Activated CD8-positive, alpha-beta memory T cell treated with anti-CD3 and anti-CD28 coated beads, Interleukin-2, amount 50 U/mL, for 24 hours (primary cell): ENCODE measurements around the gene FAM184B.
"Not testable (repeated sequence)": the region's sequence is repeated elsewhere in the genome, so short reads cannot be mapped to it uniquely, and the experiment has no call there.

Experiments
- DNase-seq: peaks from one replicate; pipeline ENCODE4 v3.0.0-alpha.2; 2020; ENCODE audit errors: extremely low read depth

Gene FAM184B

DNA sequence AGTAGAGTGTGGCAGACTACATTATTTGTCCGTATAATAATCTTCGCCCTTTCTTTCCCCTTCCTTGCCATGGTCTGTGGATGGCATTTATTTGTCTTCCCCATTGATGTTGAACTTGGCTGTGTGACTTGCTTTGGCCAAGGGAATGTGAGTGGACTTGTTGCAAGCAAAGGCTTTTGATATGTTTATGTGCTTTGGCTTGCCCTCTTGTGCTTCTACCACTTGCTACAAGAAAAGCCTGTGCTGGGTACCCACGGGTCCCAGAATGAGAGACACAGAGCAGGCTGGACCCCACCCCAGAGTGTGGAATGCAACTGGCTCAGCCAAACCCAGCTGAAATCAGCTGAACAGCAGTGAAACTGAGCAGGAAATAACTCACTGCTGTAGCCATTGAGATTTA is 63.0 kb downstream of the FAM184B start:
- no peak for DNase-seq

DNA sequence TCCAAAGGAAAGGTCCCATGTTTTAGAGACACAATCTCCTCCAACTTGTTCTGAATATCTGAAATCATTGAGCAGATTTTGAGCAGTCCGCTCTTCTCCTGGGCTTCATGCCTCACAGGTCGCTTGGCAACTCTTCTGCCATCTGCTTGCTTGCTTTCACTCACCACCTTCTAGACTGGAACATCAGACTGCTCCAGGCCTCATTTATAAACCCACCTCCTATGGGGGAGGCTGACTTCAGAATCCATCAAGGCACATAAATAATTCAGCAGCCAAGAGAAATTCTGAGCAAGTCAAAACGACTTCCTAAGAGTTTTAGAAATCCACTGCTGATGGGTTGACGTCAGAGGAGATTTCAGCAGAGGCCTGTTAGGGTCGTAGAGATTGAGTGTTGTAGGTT is 64.1 kb downstream of the FAM184B start:
- no peak for DNase-seq

DNA sequence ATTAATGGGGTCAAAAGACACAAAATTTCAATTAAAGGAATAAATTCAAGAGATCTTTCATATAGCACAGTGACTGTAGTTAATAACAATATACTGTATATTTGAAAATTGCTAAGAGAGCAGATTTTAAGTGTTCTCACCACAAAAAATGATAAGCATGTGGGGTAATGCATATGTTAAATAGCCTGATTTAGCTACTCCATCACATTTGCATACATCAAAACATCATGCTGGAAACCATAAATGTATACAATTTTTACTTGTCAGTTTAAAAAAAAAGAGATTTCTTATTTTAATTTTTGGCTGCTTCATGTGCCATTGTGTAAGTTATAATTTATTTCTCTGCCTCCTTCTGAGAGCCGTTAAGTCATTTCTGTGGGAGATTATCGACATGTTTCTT is 65.9 kb downstream of the FAM184B start:
- no peak for DNase-seq

DNA sequence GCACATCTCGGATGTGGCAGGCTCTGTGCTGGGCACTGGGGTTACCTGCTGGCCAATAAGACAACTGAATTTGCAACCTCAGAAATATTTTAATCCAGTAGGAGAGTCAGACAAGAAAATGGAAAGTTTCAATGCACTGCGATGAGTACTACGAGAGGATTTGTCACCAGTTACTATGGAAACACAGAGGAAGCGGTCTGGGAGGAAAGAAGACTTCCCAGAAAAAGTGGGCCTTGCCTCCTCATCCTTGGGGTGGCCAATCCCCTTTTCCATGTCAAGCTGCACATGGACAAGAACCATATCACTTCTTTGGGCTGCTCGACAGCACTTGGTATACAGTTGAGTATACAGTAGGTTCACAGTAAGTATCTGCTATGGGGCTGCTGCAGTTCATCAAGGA is 67.6 kb downstream of the FAM184B start:
- no peak for DNase-seq

DNA sequence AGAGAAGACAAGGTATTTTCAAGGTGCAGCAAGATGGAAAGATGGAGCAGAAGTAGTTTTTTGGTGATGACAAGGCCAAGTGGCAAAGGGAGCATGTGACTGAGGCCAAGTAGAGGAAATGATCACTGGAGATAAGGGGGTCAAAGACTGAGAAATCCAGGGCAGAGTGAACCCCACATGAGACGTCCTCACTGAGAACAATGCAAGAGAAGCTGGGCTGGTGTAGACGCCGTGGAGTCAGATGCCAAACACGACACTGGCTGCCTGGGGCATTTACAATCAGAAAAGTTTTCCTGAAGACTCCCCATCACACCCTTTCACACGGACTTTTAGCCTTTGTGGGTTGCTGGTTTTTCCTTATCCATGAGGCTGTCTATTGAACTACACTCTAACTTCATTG is 69.3 kb downstream of the FAM184B start:
- no peak for DNase-seq

DNA sequence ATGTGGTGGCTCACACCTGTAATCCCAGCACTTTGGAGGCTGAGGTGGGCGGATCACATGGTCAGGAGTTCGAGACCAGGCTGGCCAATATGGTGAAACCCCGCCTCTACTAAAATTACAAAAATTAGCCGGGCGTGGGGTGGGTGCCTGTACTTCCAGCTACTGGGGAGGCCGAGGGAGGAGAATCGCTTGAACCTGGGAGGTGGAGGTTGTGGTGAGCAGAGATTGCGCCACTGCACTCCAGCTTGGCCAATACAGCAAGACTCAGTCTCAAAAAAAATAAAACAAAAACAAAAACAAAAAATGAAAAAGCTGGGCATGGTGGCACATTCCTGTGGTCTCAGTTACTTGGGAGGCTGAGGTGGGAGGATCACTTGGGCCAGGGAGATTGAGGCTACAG is 70.2 kb downstream of the FAM184B start:
- not testable (repeated sequence) for DNase-seq

DNA sequence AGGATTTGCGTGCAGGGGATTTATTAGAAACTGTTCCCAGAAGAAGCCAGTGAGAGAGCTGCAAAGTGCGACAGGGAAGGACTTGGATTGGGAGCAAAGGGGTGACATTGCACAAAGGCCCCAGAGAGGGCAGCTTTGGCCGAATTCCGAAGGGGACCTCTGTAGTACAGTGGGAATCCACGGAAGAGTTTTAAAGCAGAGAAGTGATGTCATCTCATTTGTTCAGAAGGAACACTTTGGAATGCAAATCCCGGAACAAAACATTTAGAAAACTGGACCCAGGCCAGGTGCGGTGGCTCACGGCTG is 71.7 kb downstream of the FAM184B start:
- no peak for DNase-seq

DNA sequence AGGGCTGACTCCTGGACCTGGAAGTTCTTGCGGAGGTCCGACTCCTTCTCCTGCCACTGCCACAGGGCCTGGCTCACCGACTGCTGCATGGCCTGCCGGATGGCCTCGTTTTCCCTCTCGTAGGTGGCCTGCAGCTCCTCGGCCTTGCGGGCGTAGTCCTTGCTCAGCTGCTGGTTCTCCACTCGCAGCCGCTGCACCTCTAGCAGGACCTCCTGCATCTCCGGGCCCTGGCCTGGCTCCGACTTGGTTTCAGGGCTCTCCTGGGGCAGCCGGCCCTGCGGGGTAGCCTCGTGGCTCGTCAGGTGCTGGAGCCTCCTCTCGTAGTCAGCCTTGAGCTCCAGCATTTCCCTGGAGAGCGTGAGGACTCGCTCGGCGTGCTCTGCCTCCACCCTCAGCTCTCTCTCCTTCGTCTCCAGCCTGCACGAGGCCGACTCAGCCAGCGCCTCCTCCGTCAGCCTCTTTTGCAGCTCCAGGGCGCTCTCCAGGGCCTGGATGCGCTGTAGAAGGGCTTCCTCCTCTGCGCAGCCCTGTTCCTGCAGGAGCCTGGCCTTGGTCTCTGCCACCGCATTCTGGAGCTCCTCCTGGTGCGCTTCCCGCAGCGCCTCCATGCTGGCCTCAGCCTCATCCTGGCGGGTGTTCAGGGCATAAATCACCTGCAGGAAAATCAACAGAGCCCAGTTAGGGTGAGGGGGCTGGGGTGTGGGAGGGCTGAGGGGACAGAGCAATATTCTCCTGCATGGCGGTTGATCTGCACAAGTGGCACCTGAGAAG is 72.2 kb downstream of the FAM184B start:
- no peak for DNase-seq

DNA sequence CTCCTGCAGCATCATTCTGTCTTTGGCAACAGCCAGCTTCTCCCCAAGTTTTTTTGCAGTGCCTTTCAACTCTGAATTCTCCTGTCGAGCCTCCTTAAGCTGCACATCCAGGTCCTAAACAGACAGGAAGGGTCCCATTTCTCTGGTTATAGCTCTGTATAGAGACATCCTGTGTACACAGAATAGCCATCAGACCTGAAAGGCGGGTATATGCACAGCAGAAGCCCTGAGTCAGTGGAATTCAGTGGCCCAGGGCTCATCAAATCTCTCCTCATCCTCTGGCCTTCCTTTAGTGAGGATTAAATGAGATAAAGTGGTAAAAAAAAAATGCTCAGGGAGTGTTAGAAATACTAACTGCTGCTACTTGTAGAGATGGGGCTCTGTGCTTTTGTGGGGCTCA is 73.8 kb downstream of the FAM184B start:
- DNase-seq: no peak

DNA sequence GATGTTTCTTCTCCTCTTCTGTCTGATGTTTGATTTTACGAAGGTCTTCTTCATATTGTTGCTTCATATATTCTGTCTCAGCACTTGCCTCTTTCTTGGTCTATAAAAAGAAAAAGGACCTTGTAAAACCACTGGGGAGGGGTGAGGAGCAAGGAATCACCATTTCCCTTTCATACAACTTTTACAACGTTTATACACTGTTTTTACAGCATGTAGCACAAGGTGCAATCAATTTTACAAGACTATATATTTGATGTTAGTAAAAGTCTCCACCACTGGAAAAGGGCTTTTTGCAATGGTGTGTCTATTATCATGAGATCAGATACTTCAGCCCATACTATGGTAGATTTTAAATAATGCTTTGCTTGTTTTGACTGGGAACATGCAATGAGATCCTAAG is 76.3 kb downstream of the FAM184B start:
- DNase-seq: no peak

DNA sequence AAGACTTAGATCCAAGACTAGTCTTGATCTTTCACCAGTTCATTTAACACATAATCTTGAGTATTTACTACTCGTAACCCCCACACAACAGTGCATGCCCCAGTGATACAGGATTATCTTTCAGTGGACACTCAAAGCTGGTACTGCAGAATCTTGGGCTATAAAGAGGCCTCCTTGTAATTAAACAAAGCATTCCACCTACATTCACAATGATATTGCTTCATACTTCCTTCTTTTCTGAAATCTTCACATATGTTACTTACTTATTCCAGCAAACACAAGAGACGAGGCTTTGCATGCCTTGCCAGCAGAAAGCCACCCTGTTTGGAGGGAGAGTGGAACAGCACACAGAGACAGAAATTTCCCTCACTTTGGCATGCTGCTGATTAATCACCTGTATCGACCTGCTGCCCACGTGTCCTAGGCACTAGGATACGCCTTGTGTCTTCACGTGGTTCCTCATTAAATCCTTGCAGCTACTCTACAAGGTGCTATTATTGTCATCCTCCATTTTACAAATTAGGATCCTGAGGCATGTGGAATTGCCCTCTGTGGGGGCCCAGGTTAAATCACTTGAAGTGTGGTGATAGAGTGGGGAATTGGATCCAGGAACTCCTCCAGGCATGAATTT is 77.3 kb downstream of the FAM184B start:
- DNase-seq: no peak

DNA sequence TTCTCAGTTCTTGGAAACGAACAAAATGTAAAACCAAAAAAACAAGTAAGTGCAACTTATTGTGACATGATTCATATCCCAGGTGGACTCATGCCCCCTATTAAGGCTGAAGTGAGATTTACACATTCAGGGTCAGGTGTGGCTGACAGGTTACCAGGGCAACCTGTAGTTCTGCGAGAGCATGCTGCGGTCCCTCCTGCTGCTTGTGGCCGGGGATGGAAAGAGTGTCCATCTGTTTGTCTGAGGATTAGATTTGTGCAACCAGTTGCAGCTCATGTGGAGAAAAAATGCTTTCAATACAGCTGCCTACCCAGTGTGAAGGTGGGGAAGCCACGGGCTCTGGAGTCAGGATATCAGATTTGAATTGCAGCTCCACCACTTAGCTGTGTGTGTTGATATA is 78.8 kb downstream of the FAM184B start:
- no peak for DNase-seq

DNA sequence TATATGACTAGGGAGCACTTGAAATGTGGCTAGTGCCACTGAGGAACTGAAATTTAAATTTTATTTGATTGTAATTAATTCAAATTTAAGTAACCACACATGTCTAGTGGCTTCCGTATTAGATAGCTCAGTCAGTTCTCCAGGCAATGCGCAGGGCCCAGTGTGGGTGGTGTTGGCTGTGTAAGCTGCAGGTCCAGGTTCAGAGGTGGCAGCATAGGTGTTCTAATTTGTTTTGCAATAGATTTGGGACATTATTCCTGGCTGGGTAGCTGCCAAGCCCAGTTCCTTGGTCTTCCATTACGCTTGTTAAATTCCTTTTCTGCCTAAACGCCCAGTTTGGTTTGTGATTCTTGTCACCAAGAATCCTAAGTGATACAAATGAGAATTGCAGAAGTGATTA is 79.5 kb downstream of the FAM184B start:
- no peak for DNase-seq

DNA sequence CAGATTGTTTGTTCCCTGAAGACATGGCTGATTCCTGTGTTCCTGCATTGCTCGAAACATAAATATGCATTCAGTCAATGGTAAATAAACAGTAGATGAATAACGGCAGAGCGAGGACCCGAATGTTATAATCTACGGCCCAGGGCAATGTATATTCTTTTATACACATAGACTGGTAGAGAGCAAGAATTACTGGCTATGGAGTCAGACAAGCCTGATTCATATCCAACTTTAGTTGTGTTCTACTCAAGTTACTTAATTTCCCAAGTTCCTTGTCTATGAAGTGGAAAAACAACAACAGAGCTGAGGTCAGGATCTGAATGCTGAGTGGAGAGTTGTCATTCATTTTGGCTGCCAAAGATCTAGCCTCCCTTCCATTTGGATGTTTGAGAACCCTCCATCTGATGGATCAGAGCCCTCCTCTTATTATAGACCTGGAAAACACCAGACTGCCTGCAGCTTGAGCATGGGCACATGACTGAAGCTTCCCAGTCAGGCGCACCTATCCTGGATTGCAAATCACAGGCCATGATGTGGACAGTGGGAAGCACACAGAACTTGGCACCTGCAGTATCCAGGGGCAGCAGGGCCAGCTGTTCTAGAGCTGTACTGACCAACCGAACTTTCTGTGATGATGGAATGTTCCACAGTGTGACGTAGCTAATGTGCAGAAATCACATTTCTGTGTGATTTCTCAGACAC is 80.1 kb downstream of the FAM184B start:
- no peak for DNase-seq

DNA sequence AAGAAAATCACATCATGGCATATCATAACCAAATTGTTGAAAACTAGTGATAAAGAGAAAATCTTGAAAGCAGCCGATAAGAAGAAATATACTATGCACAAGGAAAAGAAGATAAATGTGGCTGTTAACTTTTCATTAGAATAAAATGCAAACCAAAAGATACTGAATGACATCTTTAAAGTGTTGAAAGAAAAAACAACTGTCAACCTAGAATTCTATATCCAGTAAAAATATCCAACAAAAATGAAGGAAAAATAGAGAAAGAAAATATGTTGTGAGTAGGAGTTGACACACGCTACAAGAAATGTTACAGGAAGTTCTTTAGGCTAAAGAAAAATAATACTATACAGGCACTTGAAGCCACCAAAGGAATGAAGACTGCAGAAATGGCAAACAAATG is 82.0 kb downstream of the FAM184B start:
- DNase-seq: no peak

DNA sequence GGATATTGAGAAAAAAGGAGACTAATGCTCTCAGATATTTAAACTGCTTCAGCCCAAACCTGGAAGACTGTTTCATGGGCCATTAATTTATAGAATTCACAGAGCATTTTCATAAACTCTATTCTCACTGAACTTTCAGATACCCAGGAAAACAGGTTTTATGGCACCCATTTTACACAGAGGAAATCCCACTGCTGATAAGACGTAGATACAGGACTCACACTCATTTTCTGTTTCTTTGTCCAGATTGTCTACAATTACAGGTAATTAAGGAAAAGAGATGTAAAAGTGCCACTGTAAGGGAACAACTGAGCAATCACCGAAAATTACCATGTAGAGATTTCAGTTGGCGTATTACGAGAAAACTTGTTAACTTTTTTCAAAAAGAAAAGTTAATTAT is 83.3 kb downstream of the FAM184B start:
- DNase-seq: no peak

DNA sequence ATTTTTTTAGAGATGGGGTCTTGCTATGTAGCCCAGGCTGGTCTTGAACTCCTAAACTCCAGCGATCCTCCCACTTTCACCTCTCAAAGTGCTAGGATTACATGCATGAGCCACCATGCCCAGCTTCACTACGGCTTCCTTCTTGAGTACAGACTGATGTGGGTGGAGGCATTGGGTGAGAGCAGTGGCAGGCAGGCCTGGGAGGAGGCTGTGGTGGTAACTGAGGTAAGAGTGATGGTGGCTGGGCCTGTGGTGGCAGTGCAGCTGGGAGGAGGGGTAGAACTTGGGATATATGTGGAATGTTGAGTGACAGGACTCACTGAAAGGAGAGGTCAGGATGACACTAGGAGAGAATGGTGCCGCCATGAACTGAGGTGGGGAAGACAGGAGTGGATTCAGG is 86.1 kb downstream of the FAM184B start:
- DNase-seq: no peak

DNA sequence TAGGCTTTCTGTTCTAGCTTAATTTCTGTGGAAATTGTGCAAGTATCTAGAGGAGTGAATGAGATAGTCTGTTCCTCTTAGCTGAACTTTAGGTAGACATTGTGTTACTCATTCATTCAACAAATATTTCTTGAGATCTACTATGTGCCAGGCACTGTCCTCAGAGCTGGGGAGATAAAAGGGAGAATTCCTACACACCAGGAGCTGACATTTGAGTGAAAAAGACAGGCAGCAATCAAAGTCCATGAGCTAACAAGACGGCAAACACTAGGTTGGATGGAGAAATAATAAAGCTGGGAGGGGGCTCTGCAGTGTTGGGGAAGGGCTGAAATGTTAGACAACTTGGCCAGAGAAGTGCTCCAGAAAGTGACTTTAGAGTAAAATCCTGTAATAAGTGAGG is 86.9 kb downstream of the FAM184B start:
- DNase-seq: no peak

DNA sequence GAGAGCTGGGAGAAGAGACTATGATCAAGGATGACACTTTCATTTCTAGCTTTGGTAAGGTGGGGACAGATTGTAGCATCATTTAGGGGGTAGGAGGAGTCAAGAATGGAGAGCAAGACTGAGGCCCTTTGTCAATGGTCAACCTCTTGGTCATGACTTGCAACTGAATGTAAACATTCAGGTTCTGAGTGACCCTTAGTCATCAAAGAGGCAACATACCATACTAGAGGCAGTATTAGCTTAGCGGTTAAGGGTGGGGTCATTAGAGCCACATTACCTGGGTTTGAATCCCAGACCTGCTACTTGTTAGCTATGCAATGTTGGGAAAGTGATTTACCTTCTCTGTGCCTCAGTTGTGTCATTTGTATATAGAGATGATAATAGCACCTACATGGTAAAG is 90.5 kb downstream of the FAM184B start:
- no peak for DNase-seq

DNA sequence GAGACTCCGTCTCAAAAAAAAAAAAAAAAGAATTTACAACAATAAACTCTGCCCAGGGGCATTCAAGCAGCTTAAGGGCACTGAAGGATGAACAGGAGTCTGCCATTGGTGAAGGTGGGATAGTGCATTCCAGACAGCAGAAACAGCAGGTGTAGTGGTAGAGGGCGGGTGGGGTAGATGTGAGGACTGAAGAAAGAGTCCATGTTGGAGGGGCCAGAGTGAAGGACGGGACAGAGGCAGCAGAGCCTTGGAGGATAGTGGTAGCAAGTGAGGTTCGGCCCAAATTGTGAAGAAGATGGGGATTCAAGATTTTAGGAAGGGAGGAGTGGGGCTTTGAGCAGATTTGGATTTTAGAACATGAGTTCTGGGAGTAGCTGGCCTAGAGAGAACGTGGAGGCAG is 91.3 kb downstream of the FAM184B start:
- no peak for DNase-seq

DNA sequence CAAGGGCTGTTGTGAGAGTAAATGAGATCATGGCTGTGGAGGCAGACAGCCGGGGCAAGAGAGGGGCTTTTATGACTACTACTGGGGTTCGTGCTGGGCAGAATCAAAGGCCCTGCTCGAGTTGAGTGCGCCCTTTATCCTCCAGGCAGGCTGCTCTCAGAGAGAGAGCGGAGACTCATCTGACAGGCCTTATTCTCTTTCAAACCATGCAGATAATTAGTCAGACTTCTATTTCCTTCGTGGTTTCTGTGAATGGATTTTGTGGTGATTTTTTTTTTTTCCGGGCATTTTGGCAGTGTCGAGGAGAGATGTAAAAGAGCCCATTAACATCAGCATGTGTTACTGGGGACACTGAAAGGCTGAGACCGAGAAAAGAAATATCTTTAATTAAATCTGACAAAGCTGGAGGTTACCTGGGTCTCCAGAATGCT is 93.4 kb downstream of the FAM184B start:
- no peak for DNase-seq

DNA sequence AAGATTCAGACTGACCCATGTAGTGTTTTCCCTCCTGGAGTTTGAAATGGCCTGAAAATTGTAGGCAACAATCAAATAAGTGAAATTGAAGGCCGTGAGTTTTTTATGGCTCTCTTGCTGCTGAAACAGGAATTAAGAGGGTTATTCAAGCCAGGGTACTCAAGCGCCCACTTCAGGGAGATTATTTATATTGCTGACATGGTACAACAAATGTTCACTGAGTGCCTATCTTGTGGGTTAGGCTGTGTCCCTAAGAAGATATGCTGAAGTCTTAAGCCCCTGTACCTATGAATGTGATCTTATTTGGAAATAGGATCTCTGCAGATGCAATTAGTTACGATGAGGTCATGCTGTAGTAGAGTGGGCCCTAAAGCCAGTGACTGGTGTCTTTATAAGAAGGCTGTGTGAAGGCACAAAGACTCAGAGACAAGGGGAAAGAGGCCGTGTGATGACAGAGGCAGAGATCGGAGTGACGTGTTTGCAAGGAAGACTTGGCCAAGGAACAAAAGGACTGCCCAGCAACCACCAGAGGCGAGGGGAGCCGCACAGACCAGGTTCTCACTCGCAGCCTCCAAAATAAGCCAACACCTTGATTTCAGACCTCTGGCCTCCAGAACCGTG is 94.1 kb downstream of the FAM184B start:
- DNase-seq: no peak

DNA sequence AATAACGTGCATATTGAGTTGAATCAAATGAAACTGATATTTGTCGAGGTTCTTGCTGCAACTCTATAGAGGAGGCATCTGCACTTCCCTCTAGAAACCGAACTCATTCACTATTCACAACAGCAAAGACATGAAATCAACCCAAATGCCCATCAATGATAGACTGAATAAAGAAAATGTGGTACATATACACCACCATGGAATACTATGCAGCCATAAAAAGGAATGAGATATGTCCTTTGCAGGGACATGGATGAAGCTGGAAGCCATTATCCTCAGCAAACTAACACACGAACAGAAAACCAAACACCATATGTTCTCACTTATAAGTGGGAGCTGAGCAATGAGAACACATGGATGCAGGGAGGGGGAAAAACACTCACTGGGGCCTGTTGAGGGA is 96.8 kb downstream of the FAM184B start:
- not testable (repeated sequence) for DNase-seq
